AG04449 (cell line): ENCODE data around the gene BCAS3.

Experiments
- CTCF ChIA-PET: fragments of 350-600 bp; formaldehyde crosslinking; extraction: SDS; loops from one replicate; lab custom pipeline; 2021; ENCODE audit warnings: antibody characterized with exemption; lab: Yijun Ruan, JAX
- POLR2A ChIA-PET: fragments of 400-600, 350-600 bp; formaldehyde crosslinking; extraction: SDS; loops from one replicate; lab custom pipeline; 2020; ENCODE audit warnings: antibody characterized with exemption, inconsistent platforms; lab: Yijun Ruan, JAX
- DNase-seq: peaks from one replicate; pipeline ENCODE4 v3.0.0-alpha.2; 2010; ENCODE audit warnings: low read depth, low spot score
- H3K4me3 ChIP-seq: 2 replicates; pipeline ENCODE4 v1.5.1; 2011; ENCODE audit warnings: low read depth, mild to moderate bottlenecking, control low read depth, low read length
- TF ChIP-seq, protein P1 (sequence below): IDR thresholded peaks from one replicate; pipeline ENCODE4 v1.5.1; 2011; ENCODE audit warnings: mild to moderate bottlenecking, moderate library complexity, low read length, control low read depth, inconsistent platforms; ENCODE audit not compliant: insufficient read depth; ENCODE audit errors: missing control alignments

Gene BCAS3

DNA sequence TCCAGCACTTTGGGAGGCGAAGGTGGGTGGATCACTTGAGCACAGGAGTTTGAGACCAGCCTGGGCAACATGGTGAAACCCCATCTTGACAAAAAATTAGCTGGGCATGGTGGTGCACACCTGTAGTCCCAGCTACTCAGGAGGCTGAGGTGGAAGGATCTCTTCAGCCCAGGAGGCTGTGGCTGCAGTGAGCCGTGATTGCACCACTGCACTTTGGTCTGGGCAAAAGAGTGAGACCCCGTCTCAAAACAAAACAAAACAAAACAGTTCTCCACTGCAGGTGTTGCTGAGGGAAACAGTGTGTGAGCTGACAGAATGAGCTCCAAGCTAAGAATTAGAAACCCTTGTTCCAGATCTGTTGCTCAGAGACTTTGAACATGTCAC lies 686.8 kb downstream of the BCAS3 start:
- no peak for DNase-seq
- ChIA-PET CTCF (interaction anchor here (1.1 to 1.6 kb wide), 2 partner anchors 26 to 363 kb away, joined by 4 to 9 read pairs; no protein-coding TSS in a partner anchor), POLR2A (no interaction called here)
- TF ChIP-seq, protein P1, sequence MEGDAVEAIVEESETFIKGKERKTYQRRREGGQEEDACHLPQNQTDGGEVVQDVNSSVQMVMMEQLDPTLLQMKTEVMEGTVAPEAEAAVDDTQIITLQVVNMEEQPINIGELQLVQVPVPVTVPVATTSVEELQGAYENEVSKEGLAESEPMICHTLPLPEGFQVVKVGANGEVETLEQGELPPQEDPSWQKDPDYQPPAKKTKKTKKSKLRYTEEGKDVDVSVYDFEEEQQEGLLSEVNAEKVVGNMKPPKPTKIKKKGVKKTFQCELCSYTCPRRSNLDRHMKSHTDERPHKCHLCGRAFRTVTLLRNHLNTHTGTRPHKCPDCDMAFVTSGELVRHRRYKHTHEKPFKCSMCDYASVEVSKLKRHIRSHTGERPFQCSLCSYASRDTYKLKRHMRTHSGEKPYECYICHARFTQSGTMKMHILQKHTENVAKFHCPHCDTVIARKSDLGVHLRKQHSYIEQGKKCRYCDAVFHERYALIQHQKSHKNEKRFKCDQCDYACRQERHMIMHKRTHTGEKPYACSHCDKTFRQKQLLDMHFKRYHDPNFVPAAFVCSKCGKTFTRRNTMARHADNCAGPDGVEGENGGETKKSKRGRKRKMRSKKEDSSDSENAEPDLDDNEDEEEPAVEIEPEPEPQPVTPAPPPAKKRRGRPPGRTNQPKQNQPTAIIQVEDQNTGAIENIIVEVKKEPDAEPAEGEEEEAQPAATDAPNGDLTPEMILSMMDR = no peak
- no peak overlapping the region for H3K4me3 ChIP-seq

DNA sequence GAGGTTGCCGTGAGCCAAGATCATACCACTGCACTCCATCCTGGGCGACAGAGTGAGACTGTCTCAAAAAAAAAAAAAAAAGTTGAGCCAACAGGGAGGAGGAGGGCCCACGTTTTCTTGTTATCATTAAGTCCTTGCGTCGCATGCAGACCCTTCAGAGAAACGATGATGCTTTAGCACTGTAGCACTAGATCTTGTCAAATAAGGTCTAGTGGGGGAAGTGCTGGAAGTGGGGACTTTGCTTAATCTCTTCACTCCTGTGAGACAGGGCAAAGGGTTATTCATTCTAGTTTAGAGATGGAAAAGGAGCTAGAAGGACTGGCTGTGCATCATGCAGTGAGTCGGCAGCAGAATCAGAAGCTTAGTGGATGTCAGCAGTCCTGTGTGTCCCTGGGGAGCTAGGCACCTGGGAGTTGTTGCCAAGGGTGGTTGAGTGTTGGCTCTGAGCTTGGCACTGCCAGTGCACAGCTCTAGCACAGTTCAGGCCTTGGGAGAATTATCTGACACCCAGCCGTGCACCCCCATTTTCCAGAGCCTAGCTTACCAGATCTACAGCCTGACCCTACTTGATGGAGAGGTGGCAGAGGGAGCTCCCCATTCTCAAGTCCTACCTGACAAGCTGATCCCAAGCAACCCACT lies 688.5 kb downstream of the BCAS3 start:
- TF ChIP-seq, protein P1 = no peak
- ChIA-PET POLR2A (no interaction called here), CTCF (interaction anchor here (1.1 kb wide), 1 partner anchor 24 kb away, joined by 5 read pairs; no protein-coding TSS in a partner anchor)
- no peak overlapping the region for H3K4me3 ChIP-seq
- no peak for DNase-seq

DNA sequence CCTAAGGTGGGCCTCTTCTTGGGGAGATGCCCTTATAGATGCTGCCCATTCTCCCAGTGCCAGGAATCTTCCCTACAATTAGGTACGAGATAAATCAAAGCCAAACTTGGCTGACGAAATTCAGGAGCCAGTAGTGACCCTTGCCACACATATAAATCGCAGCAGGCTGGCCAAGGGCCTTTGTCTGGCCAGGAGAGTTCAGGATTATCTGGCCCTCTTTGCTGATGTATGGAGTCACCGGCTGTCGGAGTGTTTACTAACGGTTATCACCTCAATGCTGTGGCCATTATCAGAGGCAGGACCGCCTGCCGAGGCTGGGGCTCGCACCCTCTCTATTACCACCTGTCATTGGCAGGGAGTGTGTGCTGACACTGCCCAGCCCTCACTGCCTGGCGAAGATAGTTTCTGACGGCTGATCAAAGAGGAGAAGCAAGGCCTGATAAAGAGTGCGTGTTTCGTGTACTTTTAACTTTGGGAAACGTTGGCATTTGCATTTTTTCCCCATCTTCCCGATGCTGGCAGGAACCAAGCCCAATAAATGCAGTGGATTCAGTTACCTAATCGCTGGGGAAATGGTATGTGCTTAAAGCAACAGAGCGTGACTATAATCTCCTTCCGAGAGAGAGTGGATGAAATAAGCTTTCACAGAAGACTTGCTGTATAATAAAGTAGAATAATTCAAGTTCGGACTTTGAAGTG lies 689.2 kb downstream of the BCAS3 start:
- no peak for DNase-seq
- ChIA-PET POLR2A (no interaction called here), CTCF (interaction anchor here (1.1 to 1.5 kb wide), 2 partner anchors 23 kb away, joined by 5 read pairs; no protein-coding TSS in a partner anchor)
- no peak overlapping the region for H3K4me3 ChIP-seq
- TF ChIP-seq, protein P1 = no peak

DNA sequence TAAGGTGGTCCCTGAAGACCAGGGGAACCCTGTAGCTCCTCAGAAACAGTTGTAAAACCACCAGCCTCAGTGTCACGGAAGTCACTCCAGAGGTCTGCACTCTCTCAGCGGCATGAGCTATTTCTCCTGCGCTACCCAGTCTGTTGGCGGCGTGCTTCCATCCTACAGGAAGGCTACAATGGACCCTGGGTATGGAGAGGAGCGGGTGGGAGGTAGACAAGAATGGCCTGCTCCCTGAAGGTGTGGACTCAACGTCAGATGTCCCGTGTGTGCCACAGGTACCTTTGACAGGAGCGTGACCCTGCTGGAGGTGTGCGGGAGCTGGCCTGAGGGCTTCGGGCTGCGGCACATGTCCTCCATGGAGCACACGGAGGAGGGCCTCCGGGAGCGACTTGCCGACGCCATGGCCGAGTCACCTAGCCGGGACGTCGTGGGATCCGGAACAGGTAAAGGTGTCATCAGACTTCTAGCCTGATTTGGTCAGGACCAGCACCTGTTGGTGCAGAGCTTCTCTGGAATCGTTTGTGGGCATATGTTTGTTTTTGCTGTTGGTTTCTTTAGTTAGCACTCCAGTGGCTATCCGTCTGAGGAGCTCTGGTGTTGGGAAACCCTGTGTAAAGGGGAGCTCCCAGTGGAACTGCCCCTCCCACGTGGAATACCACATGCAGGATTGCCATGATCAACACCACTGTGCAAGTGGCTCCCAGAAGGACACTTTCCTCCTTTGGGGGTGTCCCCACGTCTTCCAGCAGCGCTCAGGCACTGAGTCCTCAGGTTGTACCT lies 690.6 kb downstream of the BCAS3 start:
- no peak overlapping the region for H3K4me3 ChIP-seq
- DNase-seq = no peak
- ChIA-PET CTCF (interaction anchor here (1.0 to 1.5 kb wide), 3 partner anchors 22 to 26 kb away, joined by 3 to 5 read pairs (median 3); no protein-coding TSS in a partner anchor), POLR2A (no interaction called here)
- TF ChIP-seq, protein P1 = no peak

DNA sequence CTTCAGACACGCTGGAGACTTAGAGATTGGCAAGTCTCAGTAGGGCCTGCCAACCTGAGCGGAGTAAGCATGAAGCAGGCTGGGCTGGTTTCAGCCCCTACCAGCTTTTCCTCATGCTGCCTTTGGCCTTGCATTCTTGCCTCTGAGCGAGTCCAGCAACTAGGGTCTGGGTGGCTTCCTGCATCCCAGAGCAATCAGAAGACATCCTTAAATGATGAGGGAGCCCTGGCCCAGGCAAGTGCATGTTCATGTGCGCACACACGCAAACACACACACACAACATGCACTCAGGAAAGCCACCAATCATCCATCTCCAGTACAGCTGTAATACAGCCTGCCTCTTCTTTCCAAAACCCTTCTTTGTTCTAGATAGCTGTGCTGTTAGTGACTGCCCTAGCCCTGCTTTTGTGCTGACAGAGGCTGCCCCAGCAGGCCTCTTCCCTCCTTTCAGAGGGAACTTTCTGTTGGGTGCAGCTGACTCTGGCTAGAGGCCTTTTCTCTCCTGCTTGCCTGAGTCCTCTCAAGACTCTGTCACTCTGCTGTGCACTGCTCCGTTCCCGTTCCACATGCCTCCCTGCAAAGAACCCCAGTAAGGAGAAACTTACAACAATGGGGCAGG lies 691.3 kb downstream of the BCAS3 start:
- ChIA-PET POLR2A (no interaction called here), CTCF (interaction anchor here (1.2 kb wide), 1 partner anchor 25 kb away, joined by 3 read pairs; no protein-coding TSS in a partner anchor)
- H3K4me3 ChIP-seq = no peak overlapping the region

More for the DNA sequence above, 691.3 kb downstream of the BCAS3 start:
- DNase-seq = no peak
- TF ChIP-seq, protein P1 = no peak
